ENCODE results near the gene FAIM2.

Gene FAIM2

GRCh38 chr12:49916129-49916919 is 12.6 kb upstream of the FAIM2 start:
- no peak for DNase-seq

- no peak for DNase-seq
Observed at GRCh38 chr12:49912345-49913255, 8.9 kb upstream of the FAIM2 start.

GRCh38 chr12:49911213-49911605 is 7.5 kb upstream of the FAIM2 start:
- DNase-seq: no peak

- DNase-seq: no peak
Observed at GRCh38 chr12:49910331-49911212, 6.9 kb upstream of the FAIM2 start.

- DNase-seq: peak; percentile 40
Observed at GRCh38 chr12:49909826-49910225, 6.1 kb upstream of the FAIM2 start.

GRCh38 chr12:49909356-49909755 is 5.7 kb upstream of the FAIM2 start:
- DNase-seq: no peak

GRCh38 chr12:49907352-49907751 is 3.7 kb upstream of the FAIM2 start:
- no peak for DNase-seq

- DNase-seq: no peak
Observed at GRCh38 chr12:49905718-49906314, 2.1 kb upstream of the FAIM2 start.

GRCh38 chr12:49904601-49905000 is 901 bp upstream of the FAIM2 start:
- no peak for DNase-seq

- no peak for DNase-seq
Observed at GRCh38 chr12:49903351-49903699, 375 bp downstream of the FAIM2 start.

GRCh38 chr12:49902399-49903350 is 1.0 kb downstream of the FAIM2 start:
- DNase-seq: no peak

- DNase-seq: no peak
Observed at GRCh38 chr12:49901986-49902385, 1.7 kb downstream of the FAIM2 start.

GRCh38 chr12:49901026-49901425 is 2.7 kb downstream of the FAIM2 start:
- DNase-seq: no peak

GRCh38 chr12:49900371-49900770 is 3.3 kb downstream of the FAIM2 start:
- DNase-seq: no peak

GRCh38 chr12:49899921-49900320 is 3.8 kb downstream of the FAIM2 start:
- DNase-seq: no peak

GRCh38 chr12:49899286-49899843 is 4.3 kb downstream of the FAIM2 start:
- DNase-seq: no peak

GRCh38 chr12:49897276-49897675 is 6.4 kb downstream of the FAIM2 start:
- no peak for DNase-seq

- no peak for DNase-seq
Observed at GRCh38 chr12:49895773-49896172, 7.9 kb downstream of the FAIM2 start.

GRCh38 chr12:49894751-49895148 is 8.9 kb downstream of the FAIM2 start:
- no peak for DNase-seq

GRCh38 chr12:49893753-49894750 is 9.6 kb downstream of the FAIM2 start:
- DNase-seq: no peak
